SK-N-SH (cell line): Measurements from ENCODE around the gene EDIL3. TPM values are rescaled to one million over a fixed set of nuclear protein-coding genes. Genes with fewer than 3 reads are reported as not detected.

ENCODE experiments used
- CTCF ChIA-PET: fragments of 300-600, 350-600 bp; formaldehyde crosslinking; extraction: SDS; loops from one replicate; lab custom pipeline; 2021; lab: Yijun Ruan, JAX
- POLR2A ChIA-PET: fragments of 350-600 bp; sonication (Branson Sonifier 250); formaldehyde crosslinking; extraction: SDS; loops from one replicate; lab custom pipeline; 2020; ENCODE audit warnings: antibody characterized with exemption, inconsistent platforms; lab: Yijun Ruan, JAX
- DNase-seq: peaks from one replicate; pipeline ENCODE4 v3.0.0; 2012
- H2AFZ ChIP-seq: fragments of 200-600 bp; sonication (generic); 2 replicates; pipeline ENCODE4 v1.8.1; 2016; ENCODE audit warnings: antibody characterized with exemption, mild to moderate bottlenecking, low read depth
- H3F3A ChIP-seq: fragments of 200-600 bp; sonication (generic); replicated peaks from 2 replicates; pipeline ENCODE3; 2016; ENCODE audit warnings: antibody characterized with exemption, mild to moderate bottlenecking; ENCODE audit not compliant: insufficient read depth
- H3K27ac ChIP-seq, 2 experiments: fragments of 200-500 bp in 1 of 2; fragments of 200-600 bp in 1 of 2; sonication (Bioruptor generic) in 1 of 2; sonication (generic), shearing (Covaris generic) in 1 of 2; 2 replicates each; pipeline versions ENCODE4 v1.5.1 to v1.6.1; 2014 to 2016; ENCODE audit warnings: low read depth in 2 of 2, inconsistent platforms in 1 of 2, low read length in 1 of 2, mild to moderate bottlenecking in 1 of 2, mixed read lengths in 1 of 2
- H3K27me3 ChIP-seq: fragments of 200-600 bp; sonication (generic), shearing (Covaris generic); 2 replicates; pipeline ENCODE4 v1.6.1; 2016; ENCODE audit warnings: mixed run types; ENCODE audit not compliant: insufficient read depth
- H3K36me3 ChIP-seq, 2 experiments: fragments of 200-500 bp in 1 of 2; fragments of 200-600 bp in 1 of 2; sonication (Bioruptor generic) in 1 of 2; sonication (generic) in 1 of 2; replicated peaks in 1 of 2; 2 replicates each; pipeline versions ENCODE3 to v1.5.1; 2014 to 2016; ENCODE audit warnings: low read length in 1 of 2, mild to moderate bottlenecking in 1 of 2; ENCODE audit not compliant: insufficient read depth in 2 of 2, control insufficient read depth in 1 of 2
- H3K4me1 ChIP-seq, 2 experiments: fragments of 200-500 bp in 1 of 2; fragments of 200-600 bp in 1 of 2; sonication (Bioruptor generic) in 1 of 2; sonication (generic), shearing (Covaris generic) in 1 of 2; 2 replicates each; pipeline versions ENCODE4 v1.5.1 to v1.6.1; 2014 to 2016; ENCODE audit warnings: low read depth in 1 of 2, low read length in 1 of 2, mixed run types in 1 of 2; ENCODE audit not compliant: insufficient read depth in 2 of 2, control insufficient read depth in 1 of 2
- H3K4me2 ChIP-seq: fragments of 200-600 bp; sonication (generic), shearing (Covaris generic); 2 replicates; pipeline ENCODE4 v1.6.1; 2017; ENCODE audit warnings: mixed run types
- H3K4me3 ChIP-seq, 2 experiments: fragments of 200-500 bp in 1 of 2; fragments of 200-600 bp in 1 of 2; sonication (Bioruptor generic) in 1 of 2; sonication (generic), shearing (Covaris generic) in 1 of 2; 2 replicates each; pipeline versions ENCODE4 v1.5.1 to v1.8.1; 2014 to 2016; ENCODE audit warnings: low read depth in 2 of 2, inconsistent platforms in 1 of 2, low read length in 1 of 2, mild to moderate bottlenecking in 1 of 2, mixed read lengths in 1 of 2, moderate library complexity in 1 of 2
- H3K79me2 ChIP-seq: fragments of 200-600 bp; sonication (generic); 2 replicates; pipeline ENCODE4 v1.8.1; 2017; ENCODE audit warnings: mild to moderate bottlenecking; ENCODE audit not compliant: insufficient read depth
- H3K9ac ChIP-seq: fragments of 200-600 bp; sonication (generic); 2 replicates; pipeline ENCODE4 v1.6.1; 2017; ENCODE audit warnings: mixed run types
- H3K9me2 ChIP-seq: fragments of 200-600 bp; sonication (generic); 2 replicates; pipeline ENCODE4 v1.6.1; 2017; ENCODE audit warnings: mixed run types
- H3K9me3 ChIP-seq: fragments of 200-600 bp; sonication (generic); 2 replicates; pipeline ENCODE4 v1.6.1; 2017; ENCODE audit warnings: mixed run types, mild to moderate bottlenecking, moderate library complexity
- H4K20me1 ChIP-seq: fragments of 200-600 bp; sonication (generic); 2 replicates; pipeline ENCODE4 v1.6.1; 2017; ENCODE audit warnings: mild to moderate bottlenecking, mixed run types; ENCODE audit not compliant: insufficient read depth
- ELF1 ChIP-seq: IDR thresholded peaks from 2 replicates; pipeline ENCODE4 v1.4.0; 2012
- FOXM1 ChIP-seq: IDR thresholded peaks from 2 replicates; pipeline ENCODE4 v1.4.0; 2012; ENCODE audit warnings: low read depth, mild to moderate bottlenecking
- GABPA ChIP-seq: IDR thresholded peaks from 2 replicates; pipeline ENCODE4 v1.4.0; 2012; ENCODE audit warnings: low read depth, mild to moderate bottlenecking
- GATA2 ChIP-seq: sonication (generic); formaldehyde crosslinking; IDR thresholded peaks from 2 replicates; pipeline ENCODE4 v1.5.0; 2020; ENCODE audit warnings: mild to moderate bottlenecking, missing genetic modification reagents
- JUND ChIP-seq: IDR thresholded peaks from 2 replicates; pipeline ENCODE4 v1.4.0; 2012
- MEF2A ChIP-seq: IDR thresholded peaks from 2 replicates; pipeline ENCODE4 v1.4.0; 2012; ENCODE audit warnings: low read depth, borderline replicate concordance
- POLR2AphosphoS5 ChIP-seq: IDR thresholded peaks from 2 replicates; pipeline ENCODE4 v1.6.1; 2012; ENCODE audit warnings: low read depth, low read length
- RCOR1 ChIP-seq: fragments of 150-350 bp; IDR thresholded peaks from 2 replicates; pipeline ENCODE4 v1.6.1; 2017; ENCODE audit warnings: antibody characterized with exemption, low read length
- SMC3 ChIP-seq: IDR thresholded peaks from 2 replicates; pipeline ENCODE4 v1.6.1; 2012; ENCODE audit warnings: low read depth, low read length, improper control_type of control experiment
- TAF1 ChIP-seq: IDR thresholded peaks from 2 replicates; pipeline ENCODE4 v1.6.1; 2012; ENCODE audit warnings: low read depth, mild to moderate bottlenecking, low read length, moderate library complexity, borderline replicate concordance
- TCF12 ChIP-seq: IDR thresholded peaks from 2 replicates; pipeline ENCODE4 v1.4.0; 2012
- YY1 ChIP-seq: IDR thresholded peaks from 2 replicates; pipeline ENCODE4 v1.4.0; 2012; ENCODE audit warnings: low read depth, mild to moderate bottlenecking
- WGBS: methylation state at CpG from one replicate; pipeline ENCODE4 v1.1.6; 2017; ENCODE audit warnings: low lambda C conversion rate; 5-methylcytosine and 5-hydroxymethylcytosine counted together
- polyA plus RNA-seq, 3 experiments: library from polyadenylated mRNA; depleted of rRNA; stranded (reverse); fragments of >200 nt; gene quantifications; 2 replicates each; pipeline ENCODE4 v1.2.3, GENCODE V29; 2012
- TF ChIP-seq, protein P1 (sequence below): IDR thresholded peaks from 2 replicates; pipeline ENCODE4 v1.4.0; 2012; ENCODE audit warnings: low read depth, borderline replicate concordance
- TF ChIP-seq, protein P2 (sequence below): fragments of 150-350 bp; IDR thresholded peaks from 2 replicates; pipeline ENCODE4 v1.6.1; 2016; ENCODE audit warnings: mild to moderate bottlenecking, low read depth, low read length
- TF ChIP-seq, protein P3 (sequence below): IDR thresholded peaks from 2 replicates; pipeline ENCODE4 v1.6.1; 2012; ENCODE audit warnings: mild to moderate bottlenecking, low read depth, low read length, moderate library complexity
- TF ChIP-seq, protein P4 (sequence below): IDR thresholded peaks from 2 replicates; pipeline ENCODE4 v1.4.0; 2012; ENCODE audit warnings: low read depth

Gene EDIL3
- polyA plus RNA-seq, 1 of the 3 experiments (the other 2 are of a cell fraction): 51.5 TPM

DNA sequence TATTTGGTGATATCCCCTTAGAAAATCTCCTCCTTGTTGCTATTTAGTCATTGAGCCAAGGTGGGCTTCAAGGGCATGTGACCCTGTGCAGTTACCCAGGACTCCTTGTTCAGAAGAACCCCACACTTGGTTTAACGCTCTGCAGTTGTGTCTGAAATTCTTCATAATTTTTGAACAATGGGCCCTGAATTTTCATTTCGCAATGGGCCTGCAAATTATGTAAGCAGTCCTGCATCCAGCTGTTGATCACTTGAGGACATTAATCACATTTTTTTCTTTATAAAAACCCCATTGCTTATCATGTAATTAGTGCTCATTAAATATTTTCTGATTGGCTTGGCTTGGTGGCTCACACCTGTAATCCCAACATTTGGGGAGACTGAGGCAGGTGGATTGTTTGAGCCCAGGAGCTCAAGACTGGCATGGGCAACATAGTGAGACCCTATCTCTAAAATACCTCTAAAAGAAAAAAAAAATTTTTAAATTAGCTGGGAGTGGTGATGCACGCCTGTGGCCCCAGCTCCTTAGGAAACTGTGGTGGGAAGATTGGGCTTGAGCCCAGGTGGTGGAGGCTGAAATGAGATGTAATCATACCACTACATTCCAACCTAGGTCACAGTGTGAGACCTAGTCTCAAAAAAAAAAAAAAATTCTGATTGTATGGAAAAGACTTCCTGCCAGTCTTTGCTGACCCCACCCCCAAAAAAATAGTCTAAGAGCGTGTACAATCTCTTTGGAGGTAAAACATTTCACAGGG is 469.8 kb downstream of the EDIL3 start:
- Histone ChIP-seq H3K79me2 (no peaks in the 10 kb centered on the region), H3K4me2 (peak overlapping the region; percentile 17; the same call in 1 of the 2 replicates), H3K4me1 (peaks cover 4 to 43% of the 10 kb centered on the region in 2 experiments; a peak in 3 of 4 replicates), H3F3A (peaks cover 11% of the 10 kb centered on the region), H3K9me3 (no peaks in the 10 kb centered on the region)
- CTCF ChIA-PET: interaction anchor here (9.3 kb wide), 1 partner anchor 13 kb away, joined by 57 read pairs; no protein-coding TSS in a partner anchor
- 84% methylated on average over 4 of the region's 4 CpGs for WGBS
- TF ChIP-seq, protein P1, sequence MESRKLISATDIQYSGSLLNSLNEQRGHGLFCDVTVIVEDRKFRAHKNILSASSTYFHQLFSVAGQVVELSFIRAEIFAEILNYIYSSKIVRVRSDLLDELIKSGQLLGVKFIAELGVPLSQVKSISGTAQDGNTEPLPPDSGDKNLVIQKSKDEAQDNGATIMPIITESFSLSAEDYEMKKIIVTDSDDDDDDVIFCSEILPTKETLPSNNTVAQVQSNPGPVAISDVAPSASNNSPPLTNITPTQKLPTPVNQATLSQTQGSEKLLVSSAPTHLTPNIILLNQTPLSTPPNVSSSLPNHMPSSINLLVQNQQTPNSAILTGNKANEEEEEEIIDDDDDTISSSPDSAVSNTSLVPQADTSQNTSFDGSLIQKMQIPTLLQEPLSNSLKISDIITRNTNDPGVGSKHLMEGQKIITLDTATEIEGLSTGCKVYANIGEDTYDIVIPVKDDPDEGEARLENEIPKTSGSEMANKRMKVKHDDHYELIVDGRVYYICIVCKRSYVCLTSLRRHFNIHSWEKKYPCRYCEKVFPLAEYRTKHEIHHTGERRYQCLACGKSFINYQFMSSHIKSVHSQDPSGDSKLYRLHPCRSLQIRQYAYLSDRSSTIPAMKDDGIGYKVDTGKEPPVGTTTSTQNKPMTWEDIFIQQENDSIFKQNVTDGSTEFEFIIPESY: no peak
- TF ChIP-seq TCF12 (no peak), TAF1 (no peak), JUND (no peak), POLR2AphosphoS5 (no peak), GABPA (no peak), YY1 (no peak), FOXM1 (no peak), GATA2 (no peak), ELF1 (no peak), SMC3 (no peak), MEF2A (no peak), RCOR1 (no peak)
- TF ChIP-seq, protein P2, sequence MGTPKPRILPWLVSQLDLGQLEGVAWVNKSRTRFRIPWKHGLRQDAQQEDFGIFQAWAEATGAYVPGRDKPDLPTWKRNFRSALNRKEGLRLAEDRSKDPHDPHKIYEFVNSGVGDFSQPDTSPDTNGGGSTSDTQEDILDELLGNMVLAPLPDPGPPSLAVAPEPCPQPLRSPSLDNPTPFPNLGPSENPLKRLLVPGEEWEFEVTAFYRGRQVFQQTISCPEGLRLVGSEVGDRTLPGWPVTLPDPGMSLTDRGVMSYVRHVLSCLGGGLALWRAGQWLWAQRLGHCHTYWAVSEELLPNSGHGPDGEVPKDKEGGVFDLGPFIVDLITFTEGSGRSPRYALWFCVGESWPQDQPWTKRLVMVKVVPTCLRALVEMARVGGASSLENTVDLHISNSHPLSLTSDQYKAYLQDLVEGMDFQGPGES: no peak
- TF ChIP-seq, protein P3, sequence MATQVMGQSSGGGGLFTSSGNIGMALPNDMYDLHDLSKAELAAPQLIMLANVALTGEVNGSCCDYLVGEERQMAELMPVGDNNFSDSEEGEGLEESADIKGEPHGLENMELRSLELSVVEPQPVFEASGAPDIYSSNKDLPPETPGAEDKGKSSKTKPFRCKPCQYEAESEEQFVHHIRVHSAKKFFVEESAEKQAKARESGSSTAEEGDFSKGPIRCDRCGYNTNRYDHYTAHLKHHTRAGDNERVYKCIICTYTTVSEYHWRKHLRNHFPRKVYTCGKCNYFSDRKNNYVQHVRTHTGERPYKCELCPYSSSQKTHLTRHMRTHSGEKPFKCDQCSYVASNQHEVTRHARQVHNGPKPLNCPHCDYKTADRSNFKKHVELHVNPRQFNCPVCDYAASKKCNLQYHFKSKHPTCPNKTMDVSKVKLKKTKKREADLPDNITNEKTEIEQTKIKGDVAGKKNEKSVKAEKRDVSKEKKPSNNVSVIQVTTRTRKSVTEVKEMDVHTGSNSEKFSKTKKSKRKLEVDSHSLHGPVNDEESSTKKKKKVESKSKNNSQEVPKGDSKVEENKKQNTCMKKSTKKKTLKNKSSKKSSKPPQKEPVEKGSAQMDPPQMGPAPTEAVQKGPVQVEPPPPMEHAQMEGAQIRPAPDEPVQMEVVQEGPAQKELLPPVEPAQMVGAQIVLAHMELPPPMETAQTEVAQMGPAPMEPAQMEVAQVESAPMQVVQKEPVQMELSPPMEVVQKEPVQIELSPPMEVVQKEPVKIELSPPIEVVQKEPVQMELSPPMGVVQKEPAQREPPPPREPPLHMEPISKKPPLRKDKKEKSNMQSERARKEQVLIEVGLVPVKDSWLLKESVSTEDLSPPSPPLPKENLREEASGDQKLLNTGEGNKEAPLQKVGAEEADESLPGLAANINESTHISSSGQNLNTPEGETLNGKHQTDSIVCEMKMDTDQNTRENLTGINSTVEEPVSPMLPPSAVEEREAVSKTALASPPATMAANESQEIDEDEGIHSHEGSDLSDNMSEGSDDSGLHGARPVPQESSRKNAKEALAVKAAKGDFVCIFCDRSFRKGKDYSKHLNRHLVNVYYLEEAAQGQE: no peak
- TF ChIP-seq, protein P4, sequence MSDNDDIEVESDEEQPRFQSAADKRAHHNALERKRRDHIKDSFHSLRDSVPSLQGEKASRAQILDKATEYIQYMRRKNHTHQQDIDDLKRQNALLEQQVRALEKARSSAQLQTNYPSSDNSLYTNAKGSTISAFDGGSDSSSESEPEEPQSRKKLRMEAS: no peak
- TF ChIP-seq, all 33 proteins: peak for 0
- H3K36me3 ChIP-seq: no peaks in the 10 kb centered on the region
- H3K27ac ChIP-seq: peak overlapping the region in 1 of 2 experiments; percentile 99; a peak in 2 of 4 replicates
- H3K27me3 ChIP-seq: no peaks in the 10 kb centered on the region
- no peak overlapping the region for H3K9ac ChIP-seq
- no peaks in the 10 kb centered on the region for H3K9me2 ChIP-seq
- H4K20me1 ChIP-seq: no peaks in the 10 kb centered on the region
- no peak for DNase-seq
- H2AFZ ChIP-seq: 0 out of 2 replicates have a peak overlapping the region, but pooled peaks have one; percentile 26
- POLR2A ChIA-PET: no interaction called here
- H3K4me3 ChIP-seq: no peak overlapping the region
